ENCODE measurements around the gene RNF114.

GRCh38 chr20:49894073-49894470 is 42.1 kb upstream of the RNF114 start:
- no peak for TF ChIP-seq SIN3A (IDR thresholded peaks at IDR 0.05; ENCODE audit: borderline replicate concordance, insufficient read depth, low read length)
- no peak for TF ChIP-seq REST (IDR thresholded peaks at IDR 0.05; ENCODE audit: insufficient read depth in 1 of 2, low read depth in 2 of 2, low read length in 2 of 2)
- TF ChIP-seq POLR2AphosphoS5 (IDR thresholded peaks at IDR 0.05; ENCODE audit: low read depth, low read length) = no peak
- no peak for TF ChIP-seq FOXP2 (optimal IDR thresholded peaks at IDR 0.05; ENCODE audit: borderline replicate concordance, extremely low read depth, extremely low read length, insufficient read depth)
